Ureter (tissue), 1 donor: ENCODE measurements around the gene TSHZ2. TPM values are rescaled to one million over a fixed set of nuclear protein-coding genes. Genes with fewer than 3 reads are reported as not detected.
"Not testable (repeated sequence)": the region's sequence is repeated elsewhere in the genome, so short reads cannot be mapped to it uniquely, and the experiment has no call there.

Source experiments
- DNase-seq: peaks from one replicate; pipeline ENCODE4 v3.0.0-alpha.2; 2020; ENCODE audit warnings: low spot score
- total RNA-seq: library from RNA; stranded (reverse); gene quantifications from one replicate; pipeline ENCODE4 v1.2.4, GENCODE V29; 2023
- donor health status: DM: yes; HTN: yes; CAD: no.

Gene TSHZ2
- total RNA-seq, 1 donor from 2014 or later = 23.3 TPM

GRCh38 chr20:53453076-53453475 is 480.9 kb downstream of the TSHZ2 start:
- no peak for DNase-seq

GRCh38 chr20:53454675-53455276 is 482.6 kb downstream of the TSHZ2 start:
- DNase-seq = no peak

GRCh38 chr20:53463101-53463972 is 491.2 kb downstream of the TSHZ2 start:
- DNase-seq = no peak

- no peak for DNase-seq
Measured at GRCh38 chr20:53466279-53466678, 494.1 kb downstream of the TSHZ2 start.

- DNase-seq = no peak
Measured at GRCh38 chr20:53468587-53468986, 496.4 kb downstream of the TSHZ2 start.

GRCh38 chr20:53472859-53473258 is 500.7 kb downstream of the TSHZ2 start:
- DNase-seq = not testable (repeated sequence)

GRCh38 chr20:53480913-53481312 is 508.8 kb downstream of the TSHZ2 start:
- DNase-seq = no peak

- DNase-seq = no peak
Measured at GRCh38 chr20:53487461-53488200, 515.5 kb downstream of the TSHZ2 start.

- DNase-seq = no peak
Measured at GRCh38 chr20:53488775-53489272, 516.7 kb downstream of the TSHZ2 start.

- DNase-seq = no peak
Measured at GRCh38 chr20:53489528-53489927, 517.4 kb downstream of the TSHZ2 start.

GRCh38 chr20:53490620-53491019 is 518.5 kb downstream of the TSHZ2 start:
- DNase-seq = no peak

- no peak for DNase-seq
Measured at GRCh38 chr20:53491462-53491861, 519.3 kb downstream of the TSHZ2 start.

- DNase-seq = no peak
Measured at GRCh38 chr20:53492212-53492611, 520.1 kb downstream of the TSHZ2 start.

GRCh38 chr20:53493311-53493857 is 521.2 kb downstream of the TSHZ2 start:
- DNase-seq = no peak

- DNase-seq = no peak
Measured at GRCh38 chr20:53494753-53495152, 522.6 kb downstream of the TSHZ2 start.

GRCh38 chr20:53495398-53496092 is 523.4 kb downstream of the TSHZ2 start:
- no peak for DNase-seq

- no peak for DNase-seq
Measured at GRCh38 chr20:53497246-53497645, 525.1 kb downstream of the TSHZ2 start.

GRCh38 chr20:53498341-53498740 is 526.2 kb downstream of the TSHZ2 start:
- no peak for DNase-seq

- DNase-seq = no peak
Measured at GRCh38 chr20:53500651-53501050, 528.5 kb downstream of the TSHZ2 start.

- no peak for DNase-seq
Measured at GRCh38 chr20:53502820-53503219, 530.7 kb downstream of the TSHZ2 start.

- no peak for DNase-seq
Measured at GRCh38 chr20:53503517-53503919, 531.4 kb downstream of the TSHZ2 start.
